BE2C (cell line): ENCODE results near the gene CHST7.

ENCODE experiments used
- DNase-seq: peaks from one replicate; pipeline ENCODE4 v3.0.0-alpha.2; 2020
- H3K27me3 ChIP-seq: fragments of 250-450 bp; sonication (Bioruptor Pico); 2 replicates; pipeline ENCODE4 v1.5.1; 2020; ENCODE audit warnings: mild to moderate bottlenecking
- H3K36me3 ChIP-seq: fragments of 250-450 bp; sonication (Bioruptor Pico); 2 replicates; pipeline ENCODE4 v1.5.1; 2020; ENCODE audit warnings: mild to moderate bottlenecking
- H3K4me1 ChIP-seq: fragments of 250-450 bp; sonication (Bioruptor Pico); 2 replicates; pipeline ENCODE4 v1.5.1; 2020
- H3K4me3 ChIP-seq: 2 replicates; pipeline ENCODE4 v1.5.1; 2011; ENCODE audit warnings: low read depth, low read length
- H3K9me3 ChIP-seq: fragments of 250-450 bp; sonication (Bioruptor Pico); 2 replicates; pipeline ENCODE4 v1.5.1; 2020
- TF ChIP-seq, protein P1 (sequence below): IDR thresholded peaks from 2 replicates; pipeline ENCODE4 v1.5.1; 2012; ENCODE audit warnings: mild to moderate bottlenecking, low read depth, low read length

CHST7 gene

GRCh38 chrX:46611658-46612362, 38.2 kb downstream of the CHST7 start:
- no peak for DNase-seq
- H3K4me3 ChIP-seq, result no peak overlapping the region
- no peaks in the 10 kb centered on the region for H3K4me1 ChIP-seq
- no peaks in the 10 kb centered on the region for H3K36me3 ChIP-seq
- TF ChIP-seq, protein P1, sequence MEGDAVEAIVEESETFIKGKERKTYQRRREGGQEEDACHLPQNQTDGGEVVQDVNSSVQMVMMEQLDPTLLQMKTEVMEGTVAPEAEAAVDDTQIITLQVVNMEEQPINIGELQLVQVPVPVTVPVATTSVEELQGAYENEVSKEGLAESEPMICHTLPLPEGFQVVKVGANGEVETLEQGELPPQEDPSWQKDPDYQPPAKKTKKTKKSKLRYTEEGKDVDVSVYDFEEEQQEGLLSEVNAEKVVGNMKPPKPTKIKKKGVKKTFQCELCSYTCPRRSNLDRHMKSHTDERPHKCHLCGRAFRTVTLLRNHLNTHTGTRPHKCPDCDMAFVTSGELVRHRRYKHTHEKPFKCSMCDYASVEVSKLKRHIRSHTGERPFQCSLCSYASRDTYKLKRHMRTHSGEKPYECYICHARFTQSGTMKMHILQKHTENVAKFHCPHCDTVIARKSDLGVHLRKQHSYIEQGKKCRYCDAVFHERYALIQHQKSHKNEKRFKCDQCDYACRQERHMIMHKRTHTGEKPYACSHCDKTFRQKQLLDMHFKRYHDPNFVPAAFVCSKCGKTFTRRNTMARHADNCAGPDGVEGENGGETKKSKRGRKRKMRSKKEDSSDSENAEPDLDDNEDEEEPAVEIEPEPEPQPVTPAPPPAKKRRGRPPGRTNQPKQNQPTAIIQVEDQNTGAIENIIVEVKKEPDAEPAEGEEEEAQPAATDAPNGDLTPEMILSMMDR, result no peak
- H3K27me3 ChIP-seq, result no peaks in the 10 kb centered on the region
- H3K9me3 ChIP-seq, result no peaks in the 10 kb centered on the region

- H3K4me3 ChIP-seq, result no peak overlapping the region
- no peaks in the 10 kb centered on the region for H3K4me1 ChIP-seq
- H3K27me3 ChIP-seq, result no peaks in the 10 kb centered on the region
- no peak for DNase-seq
- TF ChIP-seq, protein P1, result no peak
- H3K9me3 ChIP-seq, result no peaks in the 10 kb centered on the region
- H3K36me3 ChIP-seq, result no peaks in the 10 kb centered on the region
These were observed 44.3 kb downstream of the CHST7 start for GRCh38 chrX:46617906-46618305.

DNA sequence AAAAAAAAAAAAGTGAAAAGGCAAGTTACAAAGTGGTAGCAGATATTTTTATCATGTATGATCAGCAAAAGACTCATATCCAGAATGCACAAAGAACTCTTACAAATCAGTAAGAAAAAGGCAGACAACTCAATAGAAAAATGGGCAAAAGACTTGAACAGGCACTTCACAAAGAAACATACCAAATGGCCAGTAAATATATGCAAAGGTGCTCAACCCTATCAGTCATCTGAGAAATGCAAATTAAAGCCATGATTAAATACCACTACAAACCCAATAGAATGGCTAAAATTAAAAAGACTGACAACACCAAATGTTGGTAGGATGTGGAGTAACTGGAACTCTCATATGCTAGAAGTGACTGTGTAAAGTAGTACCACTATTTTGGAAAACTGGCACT, 45.4 kb downstream of the CHST7 start:
- Histone ChIP-seq H3K27me3 (no peaks in the 10 kb centered on the region), H3K4me1 (no peaks in the 10 kb centered on the region), H3K36me3 (no peaks in the 10 kb centered on the region), H3K4me3 (no peak overlapping the region), H3K9me3 (no peaks in the 10 kb centered on the region)
- no peak for DNase-seq
- TF ChIP-seq, protein P1, result no peak

DNA sequence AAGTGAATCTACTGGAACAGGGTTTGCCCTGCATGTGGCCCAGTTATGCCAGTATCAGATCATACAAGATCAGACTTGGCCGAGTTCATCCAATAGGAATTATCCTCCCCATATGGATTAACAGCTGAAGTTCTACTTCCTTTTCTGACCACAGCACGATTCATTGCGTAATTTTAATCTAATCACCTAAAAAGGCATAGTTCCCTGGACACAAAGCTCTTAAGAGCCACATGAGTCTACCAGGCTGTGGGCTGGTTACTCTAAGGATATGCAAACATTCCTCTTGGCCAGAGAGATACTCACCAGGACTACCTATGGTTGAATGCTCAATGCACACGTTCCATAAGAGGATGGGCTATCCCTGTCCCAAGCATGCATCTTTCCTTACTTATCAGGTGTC, 46.9 kb downstream of the CHST7 start:
- TF ChIP-seq, protein P1, result no peak
- DNase-seq, result no peak
- Histone ChIP-seq H3K4me1 (no peaks in the 10 kb centered on the region), H3K4me3 (no peak overlapping the region), H3K36me3 (no peaks in the 10 kb centered on the region), H3K9me3 (no peaks in the 10 kb centered on the region), H3K27me3 (no peaks in the 10 kb centered on the region)

DNA sequence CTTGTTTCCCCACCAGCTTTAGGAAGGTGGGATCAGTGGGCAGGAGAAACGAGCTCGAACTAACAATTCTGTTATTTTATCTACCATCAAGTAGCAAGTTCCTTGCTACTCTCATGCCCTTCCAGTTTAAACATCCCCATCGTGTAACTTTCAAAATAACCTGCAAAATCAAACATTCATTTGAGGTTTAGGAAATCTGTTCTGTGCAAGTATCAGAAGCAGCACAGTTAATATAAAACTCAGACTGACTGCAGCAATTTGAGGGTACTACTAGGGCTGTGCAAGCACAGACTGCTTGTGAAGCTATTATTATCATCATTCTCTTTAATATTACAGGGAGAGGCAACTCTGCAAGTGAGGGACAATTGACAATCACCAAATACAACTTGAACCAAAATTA, 48.0 kb downstream of the CHST7 start:
- no peak for DNase-seq
- H3K4me3 ChIP-seq, result no peak overlapping the region
- no peaks in the 10 kb centered on the region for H3K36me3 ChIP-seq
- H3K27me3 ChIP-seq, result no peaks in the 10 kb centered on the region
- no peaks in the 10 kb centered on the region for H3K4me1 ChIP-seq
- H3K9me3 ChIP-seq, result no peaks in the 10 kb centered on the region
- TF ChIP-seq, protein P1, result no peak

DNA sequence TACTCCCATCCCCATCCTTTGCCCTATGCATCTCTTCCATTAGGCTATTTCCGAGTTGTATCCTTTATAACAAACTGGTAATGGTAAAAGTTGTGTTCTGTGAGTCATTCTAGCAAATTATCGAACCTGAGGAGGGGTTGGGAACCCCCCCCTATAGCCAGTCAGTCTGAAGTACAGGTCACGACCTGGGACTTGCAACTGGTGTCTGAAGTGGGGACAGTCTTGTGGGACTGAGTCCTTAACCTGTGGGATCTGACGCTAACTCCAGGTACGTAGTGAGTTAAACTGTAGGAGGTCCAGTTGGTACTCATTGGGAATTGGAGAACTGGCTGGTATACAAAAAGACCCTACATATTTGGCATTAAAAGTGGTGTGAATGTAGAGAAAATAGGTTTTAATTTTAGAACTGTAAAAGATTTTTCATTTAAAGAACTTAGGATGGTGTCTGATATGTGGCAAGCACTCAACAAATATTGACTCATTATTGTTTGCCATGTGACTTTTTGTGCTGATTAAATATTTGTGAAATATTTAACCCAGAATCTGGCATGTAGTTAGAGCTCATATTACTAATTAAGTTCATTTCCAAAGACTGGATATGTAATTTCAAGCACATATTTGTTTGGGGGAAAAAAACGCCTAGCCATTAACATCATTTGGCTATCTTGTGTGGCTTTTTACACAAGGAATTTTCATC, 50.7 kb downstream of the CHST7 start:
- TF ChIP-seq, protein P1, result no peak
- Histone ChIP-seq H3K36me3 (no peaks in the 10 kb centered on the region), H3K27me3 (no peaks in the 10 kb centered on the region), H3K9me3 (no peaks in the 10 kb centered on the region), H3K4me3 (no peak overlapping the region), H3K4me1 (no peaks in the 10 kb centered on the region)
- DNase-seq, result no peak
